ENCODE results near the gene LPIN1.
"Not testable (repeated sequence)": the region's sequence is repeated elsewhere in the genome, so short reads cannot be mapped to it uniquely, and the experiment has no call there.

LPIN1 gene

DNA sequence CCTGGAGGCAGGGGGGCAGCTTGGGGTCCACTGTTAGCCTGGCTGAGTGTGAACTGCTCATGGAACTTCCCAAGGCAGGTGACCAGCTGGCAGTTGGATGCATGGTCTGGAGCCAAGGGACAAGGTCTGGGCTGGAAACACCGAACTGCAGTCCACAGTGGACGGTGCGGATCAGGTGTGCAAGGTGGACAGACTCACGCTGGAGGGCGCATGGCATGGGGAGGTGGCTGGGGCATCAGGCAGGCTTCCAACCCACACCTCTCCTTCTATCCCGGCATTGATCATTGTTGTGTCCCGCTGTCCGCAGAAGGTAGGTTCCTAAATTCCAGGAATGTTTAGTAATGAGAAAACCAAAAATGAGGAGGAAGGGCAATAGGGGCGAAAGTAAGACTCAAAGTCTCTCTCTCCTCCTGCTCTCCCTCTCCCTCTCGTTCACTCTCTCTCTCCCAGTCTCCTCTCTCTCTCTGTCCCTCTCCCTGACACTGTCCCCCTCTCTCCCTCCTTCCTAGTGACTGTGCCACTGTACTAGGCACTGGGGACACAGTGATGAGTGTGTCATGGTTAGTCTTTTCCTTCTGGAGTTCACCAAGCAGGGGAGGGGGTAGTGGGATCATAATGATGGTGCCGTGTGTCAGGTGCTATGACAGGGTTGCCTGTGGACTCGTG, 30.3 kb upstream of the LPIN1 start:
- no peak for DNase-seq

DNA sequence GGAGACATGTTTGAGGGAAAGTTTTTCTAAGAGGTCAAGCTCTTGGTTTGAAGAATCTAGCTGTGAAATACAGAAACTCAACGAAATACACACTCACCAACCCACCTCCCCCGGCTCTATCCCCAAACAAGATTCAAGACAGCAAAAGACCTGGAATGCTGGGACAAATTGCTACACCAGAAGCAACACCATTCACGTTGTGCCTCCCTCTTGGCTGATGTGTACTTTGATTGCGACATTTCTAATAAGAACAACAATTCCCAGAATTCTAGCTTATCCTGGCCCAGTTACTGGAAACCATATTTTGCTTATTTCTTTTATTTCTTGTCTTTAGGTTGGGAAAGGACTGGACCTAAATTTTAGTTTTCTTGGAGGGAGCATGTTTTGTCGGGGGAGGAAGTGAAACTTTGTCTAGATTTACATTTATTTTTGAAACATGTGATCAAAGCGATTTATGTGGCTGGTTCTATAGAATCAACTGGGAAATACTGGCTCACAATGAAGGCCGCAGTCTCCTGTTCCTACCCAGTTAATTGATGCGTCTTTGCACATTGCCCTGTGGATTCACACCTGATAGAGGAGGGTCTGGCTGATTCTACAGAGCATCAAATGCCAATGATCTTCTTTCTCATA, 29.6 kb upstream of the LPIN1 start:
- DNase-seq: no peak

DNA sequence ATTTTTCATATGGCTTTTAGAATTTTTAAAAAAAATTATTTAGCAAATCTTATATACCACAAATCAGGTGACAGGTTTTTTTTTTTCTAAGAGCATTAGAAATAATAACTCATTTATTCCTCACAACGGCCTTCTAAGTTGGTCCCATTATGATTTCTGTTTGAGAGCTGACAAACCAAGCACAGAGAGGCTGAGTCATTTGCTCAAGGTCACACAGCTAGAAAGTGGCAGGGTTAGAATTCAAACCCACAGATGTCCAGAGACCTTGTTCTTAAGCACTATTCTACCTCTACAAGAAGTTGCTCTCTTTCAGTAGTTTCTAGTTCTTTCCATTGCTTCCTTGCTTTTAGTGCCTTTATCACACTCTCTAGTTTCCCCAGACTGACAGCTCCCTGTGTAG, 28.8 kb upstream of the LPIN1 start:
- DNase-seq: no peak

DNA sequence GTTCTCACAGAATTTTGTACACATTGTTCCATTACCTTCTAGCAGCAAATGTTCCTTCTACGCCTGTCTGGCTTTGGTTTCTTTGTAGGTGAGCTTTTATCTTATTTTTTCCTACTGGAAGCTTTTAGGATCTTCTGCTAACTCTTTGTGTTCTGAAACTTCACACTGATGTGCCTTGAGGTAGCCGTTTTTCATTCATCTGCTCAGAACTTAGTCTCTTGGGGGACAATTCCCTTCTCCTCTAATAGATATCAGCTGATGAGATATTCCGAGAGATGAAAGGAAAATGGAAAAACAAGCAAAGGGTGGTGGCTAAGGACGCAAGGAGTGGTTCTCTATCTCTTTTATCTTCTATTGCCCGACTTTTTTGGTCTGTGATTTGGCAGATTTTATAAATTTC, 27.8 kb upstream of the LPIN1 start:
- DNase-seq: no peak

DNA sequence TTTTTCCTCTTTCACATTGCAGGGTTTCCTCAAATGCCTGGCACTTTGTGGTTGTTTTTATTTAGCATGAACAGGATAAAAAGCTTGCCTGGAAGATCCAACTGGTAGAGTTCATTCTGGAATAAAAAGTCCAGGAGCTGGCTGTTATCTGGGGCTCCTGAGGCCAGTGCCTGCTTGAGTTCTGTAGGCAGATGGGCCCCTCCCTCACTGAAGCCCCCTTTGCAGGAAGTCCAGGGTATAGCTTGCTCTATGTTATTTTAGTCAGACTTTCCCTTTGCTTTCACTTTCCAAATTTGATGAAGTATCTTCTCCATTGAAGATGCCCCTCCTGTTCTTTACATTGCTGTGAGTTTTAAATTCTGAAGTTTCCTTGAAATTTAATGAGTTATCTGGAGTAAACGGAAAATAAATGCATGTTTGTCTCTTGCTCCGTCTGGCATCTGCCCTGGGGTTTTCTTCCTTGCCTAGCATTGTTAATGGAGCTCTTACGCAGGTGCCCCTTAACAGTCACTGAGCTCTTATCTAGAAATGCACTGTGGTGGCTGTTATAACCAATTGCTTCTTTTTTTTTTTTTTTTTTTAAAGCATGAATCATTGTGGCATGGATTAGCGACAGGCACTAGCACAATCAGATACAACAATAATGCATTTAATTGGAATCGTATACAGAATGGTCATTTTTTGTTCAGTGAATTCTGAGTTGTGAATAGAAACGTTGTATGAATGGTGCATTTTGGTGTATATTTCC, 27.0 kb upstream of the LPIN1 start:
- no peak for DNase-seq

DNA sequence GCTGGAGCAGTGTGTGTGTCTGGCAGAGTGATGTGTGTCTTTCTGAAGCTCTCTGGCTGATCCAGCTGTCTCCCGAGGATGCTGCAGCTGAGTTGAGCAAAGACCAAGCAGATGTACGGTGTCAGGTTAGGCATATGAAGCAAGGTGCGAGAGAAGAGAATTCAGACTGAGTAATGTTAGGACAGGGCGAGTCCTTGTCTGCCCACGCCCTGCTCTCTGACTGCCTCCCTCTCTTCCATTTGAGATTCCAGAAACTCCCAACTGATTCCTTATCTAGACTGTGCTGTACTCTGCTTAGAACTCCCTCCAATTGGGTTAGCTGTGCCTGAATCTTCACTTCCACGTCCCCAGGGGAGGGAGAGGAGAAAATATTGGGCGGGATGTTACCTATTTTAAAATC, 25.7 kb upstream of the LPIN1 start:
- no peak for DNase-seq

DNA sequence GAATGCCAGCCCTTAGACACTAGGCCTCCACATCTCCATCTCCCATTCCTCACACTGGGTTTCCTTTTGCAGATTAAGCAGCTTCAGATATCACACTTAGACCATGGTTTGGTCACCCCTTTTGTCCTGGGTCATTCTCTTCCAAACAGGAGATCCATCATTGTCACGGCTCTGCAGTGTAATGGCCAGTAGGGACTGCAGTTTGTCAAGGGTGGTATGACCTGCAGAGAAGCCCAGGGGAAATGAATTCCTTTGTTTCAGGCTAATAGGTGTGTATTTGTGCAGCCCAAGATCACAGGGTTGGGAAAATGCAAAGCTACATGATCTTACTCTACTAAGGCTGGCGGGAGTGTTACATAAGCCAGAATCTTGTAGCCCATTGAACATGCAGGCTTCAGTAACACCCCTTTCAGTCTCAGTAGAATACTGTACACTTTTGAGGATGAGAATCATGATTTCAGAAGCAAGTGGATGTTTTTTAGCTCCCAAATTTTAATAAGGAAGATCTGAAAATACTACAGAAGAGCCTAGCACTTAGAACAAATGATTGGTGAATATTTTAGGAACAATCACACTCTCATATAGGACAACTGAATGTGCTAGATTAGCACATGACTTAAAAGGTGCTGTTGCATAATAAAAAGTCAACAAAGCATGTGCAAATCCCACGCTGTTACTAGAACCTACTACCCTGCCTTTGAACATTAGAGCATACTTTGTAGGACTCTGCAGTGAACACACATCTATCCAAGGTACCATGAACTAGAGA, 24.0 kb upstream of the LPIN1 start:
- no peak for DNase-seq

DNA sequence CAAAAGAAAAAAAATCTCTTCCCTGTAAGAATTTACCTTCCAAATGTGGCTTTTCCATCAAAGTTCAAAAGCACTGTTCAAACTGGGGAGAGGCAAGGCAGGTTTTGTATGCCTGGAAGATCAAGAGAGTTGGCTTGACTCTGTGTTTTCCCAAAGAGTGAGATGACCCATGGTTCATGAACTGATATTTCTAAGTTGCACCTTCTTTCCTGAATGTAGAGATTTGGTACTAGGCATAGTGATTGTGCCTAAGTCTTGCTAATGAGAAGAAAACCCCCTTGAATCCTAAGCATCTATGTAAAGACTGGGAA, 23.4 kb upstream of the LPIN1 start:
- DNase-seq: no peak

DNA sequence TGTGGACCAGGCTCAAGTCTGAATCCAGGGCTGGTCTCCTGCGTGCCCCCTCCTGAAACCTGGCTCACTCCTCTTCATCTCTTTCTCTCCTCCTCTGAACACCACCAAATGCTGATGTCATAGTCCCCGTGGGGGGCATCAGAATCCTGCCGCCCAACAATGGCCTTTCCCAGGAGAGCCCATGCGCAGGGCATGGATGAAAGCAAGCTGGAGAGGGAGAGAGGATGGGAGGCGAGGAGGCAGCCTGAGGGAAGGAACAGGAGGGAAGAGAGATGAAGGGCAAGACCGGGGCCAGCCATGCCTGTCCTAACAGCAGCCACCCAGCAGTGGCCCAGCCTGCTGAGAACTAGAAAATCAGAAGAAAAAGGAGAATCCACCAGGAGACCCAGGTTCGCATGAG, 22.3 kb upstream of the LPIN1 start:
- DNase-seq: no peak

DNA sequence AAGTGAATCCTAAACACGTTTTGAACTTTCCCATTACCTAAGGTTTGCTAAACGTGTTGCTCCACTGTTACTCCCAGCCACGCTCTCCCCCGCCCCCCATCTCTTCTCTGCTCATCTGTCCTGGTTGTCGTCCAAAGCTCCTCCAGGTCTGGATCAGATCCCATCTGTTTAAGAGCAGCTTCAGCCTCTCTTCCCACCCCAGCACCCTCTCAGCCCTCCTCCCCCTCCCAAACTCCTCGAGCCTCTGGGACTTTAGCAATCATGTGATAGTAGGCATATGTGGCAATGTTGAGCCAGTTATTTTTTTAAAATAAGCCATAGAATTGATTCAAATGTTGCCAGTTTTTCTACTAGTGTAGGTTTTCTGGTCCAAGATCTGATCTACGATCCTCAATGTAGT, 20.0 kb upstream of the LPIN1 start:
- no peak for DNase-seq

DNA sequence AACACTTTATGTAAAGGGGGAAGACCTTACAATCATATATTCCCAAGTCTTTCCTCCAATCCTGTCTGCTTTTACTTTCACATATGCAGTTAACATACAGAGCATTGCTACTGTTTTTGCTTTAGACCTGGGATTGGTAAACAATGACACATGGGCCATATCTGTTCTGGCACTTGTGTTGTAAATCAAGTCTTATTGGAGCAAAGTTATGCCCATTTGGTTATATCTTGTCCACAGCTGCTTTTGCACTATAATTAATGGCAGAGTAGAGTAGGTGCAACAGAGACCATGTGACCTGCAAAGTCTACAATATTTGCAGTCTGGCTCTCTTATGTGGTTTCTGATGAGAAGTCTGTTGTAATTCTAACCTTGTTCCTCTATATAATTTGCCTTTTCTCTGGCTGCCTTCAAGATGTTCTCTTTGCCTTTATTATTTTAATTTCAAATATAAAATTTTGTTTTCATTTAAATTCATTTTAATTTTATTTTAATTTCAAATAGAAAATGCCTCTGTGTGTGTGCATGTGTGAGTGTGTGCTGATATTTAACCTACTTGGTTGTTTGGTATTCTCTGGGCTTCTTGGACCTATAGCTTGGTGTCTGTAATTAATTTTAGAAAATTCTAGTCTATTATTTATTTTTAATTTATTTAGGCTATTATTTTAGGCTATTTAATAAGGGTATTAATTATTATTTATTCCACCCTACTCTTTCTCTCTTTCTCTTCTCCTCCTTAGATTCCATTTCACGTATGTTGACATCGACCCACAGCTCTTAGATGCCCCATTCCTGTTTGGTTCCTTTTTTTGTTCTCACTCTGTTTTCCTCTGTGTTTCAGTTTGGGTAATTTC, 16.8 kb upstream of the LPIN1 start:
- no peak for DNase-seq

DNA sequence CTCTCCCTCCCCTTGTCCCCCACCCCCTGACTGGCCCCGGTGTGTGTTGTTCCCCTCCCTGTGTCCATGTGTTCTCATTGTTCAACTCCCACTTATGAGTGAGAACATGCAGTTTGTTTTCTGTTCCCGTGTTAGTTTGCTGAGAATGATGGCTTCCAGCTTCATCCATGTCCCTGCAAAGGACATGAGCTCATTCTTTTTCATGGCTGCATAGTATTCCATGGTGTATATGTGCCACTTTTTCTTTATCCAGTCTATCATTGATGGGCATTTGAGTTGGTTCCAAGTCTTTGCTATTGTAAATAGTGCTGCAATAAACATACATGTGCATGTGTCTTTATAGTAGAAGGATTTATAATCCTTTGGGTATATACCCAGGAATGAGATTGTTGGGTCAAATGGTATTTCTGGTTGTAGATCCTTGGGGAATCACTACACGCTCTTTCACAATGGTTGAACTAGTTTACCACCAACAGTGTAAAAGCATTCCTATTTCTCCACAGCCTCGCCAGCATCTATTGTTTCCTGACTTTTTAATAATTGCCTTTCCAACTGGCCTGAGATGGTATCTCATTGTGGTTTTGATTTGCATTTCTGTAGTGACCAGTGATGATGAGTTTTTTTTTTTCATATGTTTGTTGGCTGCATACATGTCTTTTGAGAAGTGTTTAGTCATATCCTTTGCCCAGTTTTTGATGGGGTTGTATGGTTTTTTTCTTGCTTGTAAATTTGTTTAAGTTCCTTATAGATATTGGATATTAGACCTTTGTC, 15.0 kb upstream of the LPIN1 start:
- DNase-seq: not testable (repeated sequence)

DNA sequence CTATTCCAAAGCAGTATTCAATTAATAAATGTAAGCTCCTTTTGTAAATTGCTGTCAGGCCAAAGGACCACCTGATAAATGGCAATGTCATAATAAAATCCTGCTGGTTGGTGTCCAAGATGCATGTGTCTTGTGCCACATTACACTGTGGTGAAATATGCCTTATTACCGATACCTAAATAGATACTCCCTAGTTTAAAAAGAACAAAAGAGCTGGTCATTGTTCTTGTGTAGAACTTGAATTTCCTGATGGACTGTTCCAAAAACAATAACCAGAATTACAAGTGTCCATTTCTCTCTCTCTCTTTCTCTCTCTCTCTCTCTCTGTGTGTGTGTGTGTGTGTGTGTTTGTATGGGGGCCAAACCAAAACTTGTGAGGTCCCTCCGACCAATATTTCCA, 13.8 kb upstream of the LPIN1 start:
- no peak for DNase-seq

DNA sequence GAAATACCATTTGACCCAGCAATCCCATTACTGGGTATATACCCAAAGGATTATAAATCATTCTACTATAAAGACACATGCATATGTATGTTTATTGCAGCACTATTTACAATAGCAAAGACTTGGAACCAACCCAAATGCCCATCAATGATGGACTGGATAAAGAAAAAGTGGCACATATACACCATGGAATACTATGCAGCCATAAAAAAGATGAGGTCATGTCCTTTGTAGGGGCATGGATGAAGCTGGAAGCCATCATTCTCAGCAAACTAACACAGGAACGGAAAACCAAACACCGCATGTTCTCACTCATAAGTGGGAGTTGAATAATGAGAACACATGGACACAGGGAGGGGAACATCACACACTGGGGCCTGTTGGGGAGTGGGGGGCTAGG, 8.6 kb upstream of the LPIN1 start:
- DNase-seq: not testable (repeated sequence)

DNA sequence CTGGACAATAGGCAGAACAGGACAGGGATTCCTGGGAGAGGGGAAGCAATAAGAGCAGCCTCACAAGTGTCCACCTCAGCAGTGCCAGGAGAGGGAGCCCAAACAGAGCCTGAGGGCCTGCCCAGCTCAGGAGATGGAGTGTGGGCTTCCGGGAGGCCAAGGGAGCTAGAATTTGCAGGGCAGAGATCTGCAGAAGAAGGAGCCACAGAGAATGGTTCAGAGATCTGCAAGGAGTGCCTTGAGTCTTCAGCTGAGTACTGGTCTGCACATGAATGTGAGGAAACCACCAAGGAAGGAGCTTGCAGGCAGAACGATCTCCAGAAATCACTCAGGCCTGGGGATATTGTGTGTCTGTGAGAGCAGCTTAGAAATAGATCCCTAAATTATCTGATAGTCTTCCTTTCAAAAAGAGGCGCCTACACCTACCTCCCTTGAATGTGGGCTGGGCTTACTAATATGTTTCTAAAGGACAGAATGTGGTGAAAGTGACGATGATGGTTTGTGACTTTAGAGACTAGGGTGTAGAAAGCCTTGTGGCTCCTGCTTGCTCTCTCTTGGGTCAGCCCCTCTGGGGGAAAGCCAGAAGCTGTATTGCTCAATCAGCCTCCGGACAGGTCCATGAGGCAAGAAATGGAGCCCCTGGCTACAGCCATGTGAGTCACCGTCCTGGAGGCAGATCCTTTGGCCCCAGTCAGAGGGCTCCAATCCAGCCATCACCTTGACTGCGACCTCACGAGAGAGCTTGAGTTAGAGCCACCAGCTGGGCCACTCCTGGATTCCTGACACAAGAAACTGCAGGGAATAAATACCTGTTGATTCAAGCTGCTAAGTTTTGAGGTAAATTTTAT, 7.6 kb upstream of the LPIN1 start:
- DNase-seq: no peak

DNA sequence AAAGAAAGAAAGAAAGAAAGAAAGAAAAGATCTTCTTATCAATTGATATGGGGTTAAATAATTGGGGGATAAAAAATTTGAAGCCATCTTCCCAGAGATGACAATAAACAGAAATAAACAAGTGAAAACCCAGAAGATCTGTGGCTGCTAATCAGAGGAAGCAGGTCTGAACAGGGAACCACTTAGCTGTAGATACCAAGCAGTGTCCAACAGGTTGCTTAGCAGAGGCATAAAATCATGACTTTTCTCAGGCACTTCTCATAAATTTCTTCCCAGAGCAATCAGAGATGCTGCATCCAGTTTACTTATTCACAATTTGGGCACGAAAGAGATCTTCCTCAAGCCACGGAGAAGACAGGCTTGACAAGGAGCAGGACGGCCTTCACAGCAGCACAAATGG, 5.7 kb upstream of the LPIN1 start:
- DNase-seq: no peak

DNA sequence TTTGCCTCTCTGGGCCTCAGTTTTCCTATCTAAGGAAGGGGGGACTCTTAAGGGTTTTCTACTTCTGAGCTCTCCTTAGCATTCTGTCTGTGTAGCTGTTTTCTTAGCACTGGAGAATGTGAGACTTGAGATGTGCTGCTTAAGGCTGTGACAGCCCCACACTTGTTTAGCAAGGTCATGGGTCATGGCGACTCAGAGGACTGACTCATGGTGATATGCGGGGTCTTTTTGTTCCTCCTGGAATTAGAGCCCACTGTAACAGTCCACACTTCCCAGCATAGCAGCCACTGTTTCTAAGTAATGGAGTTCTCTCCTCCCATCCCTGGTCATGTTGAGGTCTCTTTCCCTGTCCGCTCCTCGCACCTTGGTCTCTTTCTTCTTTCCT, 4.1 kb upstream of the LPIN1 start:
- DNase-seq: no peak

DNA sequence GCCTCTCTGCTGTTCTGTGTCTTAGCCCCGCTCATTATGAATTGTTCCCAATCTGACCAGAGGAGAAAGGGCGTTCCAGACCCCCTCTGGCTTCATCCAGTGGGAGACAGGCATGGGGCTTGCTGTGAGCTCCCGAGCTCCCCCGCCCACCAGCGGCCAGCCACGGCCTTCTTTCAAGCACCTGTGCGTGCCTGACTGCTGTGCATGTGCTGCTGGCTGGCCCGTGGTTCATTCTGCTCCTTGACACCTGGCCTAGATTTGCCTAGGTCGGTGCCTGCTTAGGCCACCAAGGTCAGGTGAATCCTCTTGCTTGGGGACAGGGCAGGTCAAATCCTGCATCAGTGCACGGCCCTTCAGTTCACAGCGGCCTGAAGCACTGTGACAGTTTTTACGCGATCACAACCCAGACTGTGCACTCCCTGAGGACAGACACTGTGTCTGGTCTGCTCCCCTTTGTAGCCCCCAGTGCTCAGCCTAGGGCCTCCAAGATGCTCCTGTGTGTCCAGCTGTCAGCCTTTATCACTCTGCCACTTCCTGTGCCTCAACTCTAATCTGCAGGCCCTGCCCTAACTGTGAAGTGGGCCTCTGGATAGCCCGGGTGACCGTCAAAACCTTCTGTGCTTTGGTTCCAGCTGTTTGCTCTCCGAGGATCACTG, 3.6 kb upstream of the LPIN1 start:
- no peak for DNase-seq

DNA sequence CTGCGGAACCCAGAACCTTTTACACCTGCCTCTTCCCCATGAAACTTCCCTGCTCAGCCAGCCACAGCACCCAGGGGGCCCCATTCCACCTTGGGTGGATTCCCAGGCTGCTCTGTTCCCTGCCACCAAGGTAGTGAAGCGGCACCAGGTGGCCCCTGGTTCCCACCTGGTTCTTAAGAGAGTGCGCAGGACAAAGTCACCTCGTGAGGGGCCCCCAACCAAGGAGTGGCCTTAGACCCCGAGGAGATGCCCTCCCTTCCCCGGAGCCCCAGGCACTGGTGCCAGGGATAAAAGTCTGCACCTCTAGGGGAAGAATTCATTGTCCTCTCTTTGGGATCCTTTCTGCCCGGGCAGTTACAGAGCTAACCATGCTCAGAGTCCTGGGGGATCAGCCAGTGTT, 3.1 kb upstream of the LPIN1 start:
- DNase-seq: no peak

DNA sequence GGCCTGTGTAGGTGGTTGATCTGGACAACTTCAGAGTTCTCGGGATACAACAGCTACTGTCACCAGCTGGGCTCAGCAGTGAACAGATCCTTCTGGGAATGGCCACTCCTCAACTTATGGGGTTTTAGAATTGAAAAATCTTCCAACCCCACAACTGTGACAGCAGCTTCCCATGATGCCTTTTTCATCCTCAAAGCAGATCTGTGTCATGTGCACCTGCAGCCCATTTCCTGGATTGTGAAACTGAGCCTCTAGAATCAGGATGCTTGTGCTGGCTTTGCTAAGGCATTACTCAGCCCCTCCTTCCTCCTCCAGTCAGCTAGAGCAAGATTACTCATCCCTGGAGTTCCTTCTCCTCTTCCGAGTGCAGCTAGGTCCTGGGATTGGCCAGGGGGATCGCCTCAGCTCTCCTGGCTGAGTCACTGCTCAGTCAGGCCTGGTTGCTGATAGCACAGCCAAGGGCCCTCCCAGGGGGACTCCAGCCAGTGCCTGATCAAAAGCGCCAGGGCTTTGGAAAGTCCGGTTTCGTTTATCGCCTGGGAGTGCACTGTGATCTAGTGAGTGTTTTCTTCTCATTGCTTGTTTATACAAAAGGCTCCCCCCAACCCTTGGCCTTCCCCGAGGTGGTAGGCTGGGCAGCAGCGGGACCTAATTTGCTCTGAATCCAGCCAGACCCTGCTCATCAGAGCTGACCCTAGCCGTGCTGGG, 2.4 kb upstream of the LPIN1 start:
- peak in 4 of 6 experiments; percentile 8 to 18 (median 10) for DNase-seq

Measured in stimulated activated naive CD4-positive, alpha-beta T cell (primary cell).